ENCODE data around the gene VMA21. TPM values are rescaled to one million over a fixed set of nuclear protein-coding genes. Genes with fewer than 3 reads are reported as not detected.

VMA21 gene
- 22.5 TPM for polyA plus RNA-seq (ENCODE audit: insufficient read length)

- DNase-seq: peak; percentile 89
Observed at GRCh38 chrX:151396825-151397740, at the start of gene VMA21. VMA21 (plus strand) TSS chrX:151397206; CDS start chrX:151397309, 103 bp downstream.

- DNase-seq: no peak
Observed at GRCh38 chrX:151359341-151359740, 37.7 kb upstream of the VMA21 start.

GRCh38 chrX:151359931-151360871 is 36.8 kb upstream of the VMA21 start:
- DNase-seq: peak; percentile 1

GRCh38 chrX:151363316-151363715 is 33.7 kb upstream of the VMA21 start:
- no peak for DNase-seq

- DNase-seq: no peak
Observed at GRCh38 chrX:151365579-151365978, 31.4 kb upstream of the VMA21 start.

- no peak for DNase-seq
Observed at GRCh38 chrX:151370906-151371305, 26.1 kb upstream of the VMA21 start.

- DNase-seq: peak; percentile 22
Observed at GRCh38 chrX:151384807-151385206, 12.2 kb upstream of the VMA21 start.

- DNase-seq: no peak
Observed at GRCh38 chrX:151386838-151387459, 10.1 kb upstream of the VMA21 start.

GRCh38 chrX:151391722-151392121 is 5.3 kb upstream of the VMA21 start:
- no peak for DNase-seq

- DNase-seq: no peak
Observed at GRCh38 chrX:151393514-151393913, 3.5 kb upstream of the VMA21 start.

GRCh38 chrX:151396042-151396824 is 773 bp upstream of the VMA21 start:
- DNase-seq: peak; percentile 40

- no peak for DNase-seq
Observed at GRCh38 chrX:151397741-151398070, 700 bp downstream of the VMA21 start.

- no peak for DNase-seq
Observed at GRCh38 chrX:151398346-151398745, 1.3 kb downstream of the VMA21 start.

GRCh38 chrX:151402719-151403390 is 5.8 kb downstream of the VMA21 start:
- DNase-seq: no peak

- DNase-seq: no peak
Observed at GRCh38 chrX:151416579-151416978, 19.6 kb downstream of the VMA21 start.

GRCh38 chrX:151419782-151420181 is 22.8 kb downstream of the VMA21 start:
- no peak for DNase-seq

GRCh38 chrX:151424505-151424904 is 27.5 kb downstream of the VMA21 start:
- DNase-seq: no peak

- no peak for DNase-seq
Observed at GRCh38 chrX:151448509-151448908, 51.5 kb downstream of the VMA21 start.

- no peak for DNase-seq
Observed at GRCh38 chrX:151458824-151459223, 61.8 kb downstream of the VMA21 start.
